Gastrocnemius medialis (tissue), 4 donors: Measurements from ENCODE around the gene LHPP. TPM values are rescaled to one million over a fixed set of nuclear protein-coding genes. Genes with fewer than 3 reads are reported as not detected.

Source experiments
- ATAC-seq, 2 donors: fragments of 150-250 bp; one replicate each; pipeline ENCODE4 v1.9.1; 2016
- DNase-seq, 2 donors: peaks; one replicate each; pipeline ENCODE4 v3.0.0-alpha.2; 2019
- H3K27ac ChIP-seq, 4 donors: fragments of 200-600 bp; sonication (generic); 1 replicate in 1 of 4; 2 replicates in 3 of 4; pipeline ENCODE4 v1.5.1; 2016 to 2018; ENCODE audit warnings: mild to moderate bottlenecking in 2 of 4, moderate library complexity in 1 of 4
- H3K27me3 ChIP-seq, 3 donors: fragments of 200-600 bp; sonication (generic) in 2 of 3; 1 replicate in 1 of 3; 2 replicates in 2 of 3; pipeline versions ENCODE4 v1.5.1 to v1.6.0; 2016 to 2019; ENCODE audit warnings: mild to moderate bottlenecking in 1 of 3, moderate library complexity in 1 of 3
- H3K36me3 ChIP-seq, 2 donors: fragments of 200-600 bp; sonication (generic) in 1 of 2; one replicate each; pipeline ENCODE4 v1.5.1; 2017 to 2018
- H3K4me1 ChIP-seq, 2 donors: fragments of 200-600 bp; sonication (generic) in 1 of 2; one replicate each; pipeline ENCODE4 v1.5.1; 2016 to 2017; ENCODE audit warnings: mild to moderate bottlenecking in 2 of 2
- H3K4me3 ChIP-seq, 4 donors: fragments of 200-600 bp; sonication (generic) in 3 of 4; 1 replicate in 1 of 4; 2 replicates in 3 of 4; pipeline ENCODE4 v1.5.1; 2016 to 2019; ENCODE audit warnings: mild to moderate bottlenecking in 2 of 4
- H3K9me3 ChIP-seq, 3 donors: fragments of 200-600 bp; sonication (generic) in 2 of 3; 1 replicate in 1 of 3; 2 replicates in 2 of 3; pipeline ENCODE4 v1.5.1; 2016 to 2019
- CTCF ChIP-seq, 5 experiments: fragments of 450-650 bp in 3 of 5; fragments of 200-600 bp in 2 of 5; sonication (generic) in 2 of 5; IDR thresholded peaks in 4 of 5; conservative IDR thresholded peaks in 1 of 5; 1 replicate in 4 of 5; 2 replicates in 1 of 5; pipeline ENCODE4 v1.5.1; 2016 to 2019; ENCODE audit warnings: antibody characterized with exemption in 5 of 5, mild to moderate bottlenecking in 3 of 5, moderate library complexity in 3 of 5
- POLR2A ChIP-seq, 2 donors: fragments of 450-650 bp; IDR thresholded peaks; one replicate each; pipeline ENCODE4 v1.6.1; 2017; ENCODE audit warnings: antibody characterized with exemption in 2 of 2, mild to moderate bottlenecking in 2 of 2, moderate library complexity in 2 of 2
- in situ Hi-C, 4 donors: fragments of 200-750 bp; cut with MboI; loops; one replicate each; pipeline versions ENCODE4 v1.15.0 to v1.8.0; 2017; ENCODE audit warnings: low sequenced_read_pairs in 4 of 4
- intact Hi-C: fragments of 100-400 bp; cut with DNase I; formaldehyde crosslinking; loops from one replicate; pipeline ENCODE4 v1.15.1; 2023; ENCODE audit warnings: low total_unique reads
- total RNA-seq, 4 donors: library from RNA; depleted of rRNA; stranded (reverse); fragments of >200 nt; gene quantifications; one replicate each; pipeline versions ENCODE4 v1.1.0 to v1.2.3, GENCODE V29; 2016

Gene LHPP
- total RNA-seq, 4 donors from 2014 or later, result 4.9 to 16.0 (median 12.2) TPM

GRCh38 chr10:124649214-124649613 lies 187.6 kb downstream of the LHPP start:
- Histone ChIP-seq H3K4me3 (no peak overlapping the region), H3K27ac (peak overlapping the region; percentile 76 to 85 (median 82)), H3K36me3 (no peaks in the 10 kb centered on the region), H3K4me1 (peaks cover 76 to 96% of the 10 kb centered on the region in 2 donors), H3K27me3 (no peaks in the 10 kb centered on the region), H3K9me3 (no peaks in the 10 kb centered on the region)
- in situ Hi-C loops, result loop anchor here in 2 of 4 donors (25.0 kb wide), 1 partner anchor 88 kb away; the partner anchor contains the start of gene FAM53B (in 2 of the 2)
- ATAC-seq, result peak; percentile 46 to 63
- TF ChIP-seq POLR2A (IDR thresholded peaks at IDR 0.05) (no peak), CTCF (IDR thresholded peaks at IDR 0.05 in 4 of 5, conservative IDR thresholded peaks at IDR 0.05 in 1 of 5) (peak in 2 of 5 experiments; percentile 17 to 22)
- peak; percentile 43 to 79 for DNase-seq
- intact Hi-C loops, result loop anchor here (5.0 to 10.0 kb wide), 2 partner anchors 93 to 266 kb away; partner anchors contain the start of gene FAM53B

- in situ Hi-C loops, result no loop called here
- Histone ChIP-seq H3K9me3 (no peaks in the 10 kb centered on the region), H3K27me3 (no peaks in the 10 kb centered on the region)
These were observed 188.6 kb downstream of the LHPP start for GRCh38 chr10:124650263-124650662.

GRCh38 chr10:124650820-124651401 lies 189.3 kb downstream of the LHPP start:
- peaks cover 60 to 94% of the 10 kb centered on the region in 2 donors for H3K4me1 ChIP-seq
- in situ Hi-C loops, result no loop called here
- DNase-seq, result no peak

More at GRCh38 chr10:124650263-124650662, 188.6 kb downstream of the LHPP start:
- Histone ChIP-seq H3K4me3 (no peak overlapping the region), H3K36me3 (no peaks in the 10 kb centered on the region), H3K4me1 (peaks cover 67 to 93% of the 10 kb centered on the region in 2 donors), H3K27ac (peak overlapping the region; percentile 76 to 85 (median 82))
- ATAC-seq (no peak), DNase-seq (no peak)
- TF ChIP-seq CTCF (IDR thresholded peaks at IDR 0.05 in 4 of 5, conservative IDR thresholded peaks at IDR 0.05 in 1 of 5) (no peak), POLR2A (IDR thresholded peaks at IDR 0.05) (no peak)
- intact Hi-C loops, result no loop called here

GRCh38 chr10:124651402-124651891 lies 189.8 kb downstream of the LHPP start:
- Histone ChIP-seq H3K27me3 (no peaks in the 10 kb centered on the region), H3K27ac (peak overlapping the region; percentile 76 to 85 (median 82)), H3K9me3 (no peaks in the 10 kb centered on the region), H3K36me3 (no peaks in the 10 kb centered on the region), H3K4me3 (no peak overlapping the region), H3K4me1 (peaks cover 55 to 88% of the 10 kb centered on the region in 2 donors)
- in situ Hi-C loops, result no loop called here
- ATAC-seq, result no peak
- no peak for DNase-seq
- TF ChIP-seq POLR2A (IDR thresholded peaks at IDR 0.05) (no peak), CTCF (IDR thresholded peaks at IDR 0.05 in 4 of 5, conservative IDR thresholded peaks at IDR 0.05 in 1 of 5) (no peak)
- intact Hi-C loops, result no loop called here

More at GRCh38 chr10:124650820-124651401, 189.3 kb downstream of the LHPP start:
- Histone ChIP-seq H3K27me3 (no peaks in the 10 kb centered on the region), H3K9me3 (no peaks in the 10 kb centered on the region), H3K4me3 (no peak overlapping the region), H3K36me3 (no peaks in the 10 kb centered on the region), H3K27ac (peak overlapping the region; percentile 76 to 85 (median 82))
- TF ChIP-seq POLR2A (IDR thresholded peaks at IDR 0.05) (no peak), CTCF (IDR thresholded peaks at IDR 0.05 in 4 of 5, conservative IDR thresholded peaks at IDR 0.05 in 1 of 5) (no peak)
- intact Hi-C loops, result no loop called here
- ATAC-seq, result no peak
